Measurements from ENCODE around the gene CAPN1. TPM values are rescaled to one million over a fixed set of nuclear protein-coding genes. Genes with fewer than 3 reads are reported as not detected.

The CAPN1 gene
- total RNA-seq, 1 experiment from 2014 or later = 111 TPM

DNA sequence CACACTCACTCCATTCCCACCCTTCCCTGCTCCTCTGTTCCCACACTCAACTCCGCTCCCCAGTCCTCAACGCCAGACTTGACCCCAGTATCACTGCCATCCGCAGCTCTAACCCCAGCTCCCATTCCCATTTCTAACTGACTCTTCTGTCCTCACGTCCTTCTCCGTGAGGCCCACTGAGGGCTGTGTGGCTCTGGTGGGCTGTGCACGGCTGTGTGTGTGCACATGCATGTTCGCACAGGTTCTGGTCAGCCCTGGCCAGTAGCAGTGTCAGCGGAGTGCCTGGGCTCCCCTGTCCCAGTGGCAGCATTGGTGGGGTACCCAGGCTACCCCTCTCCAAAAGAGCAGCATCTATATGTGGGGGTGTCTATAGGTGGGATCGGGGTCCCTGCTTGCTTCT lies 5.0 kb downstream of the CAPN1 start:
- intact Hi-C loops (cut with micrococcal nuclease) = no loop called here
- Mint-ChIP-seq H3K27me3 (ENCODE audit: insufficient read depth, unreplicated experiment) (no peaks in the 10 kb centered on the region), H3K9me3 (ENCODE audit: unreplicated experiment) (no peaks in the 10 kb centered on the region), H3K4me1 (ENCODE audit: insufficient read depth, unreplicated experiment) (peaks cover 11% of the 10 kb centered on the region), H3K36me3 (ENCODE audit: insufficient read depth, unreplicated experiment) (peaks cover 80% of the 10 kb centered on the region), H3K27ac (ENCODE audit: low read depth, unreplicated experiment) (no peak overlapping the region), H3K4me3 (ENCODE audit: unreplicated experiment) (no peak overlapping the region)
- CTCF ChIA-PET = interaction anchor here (0.6 kb wide), 2 partner anchors 145 to 405 kb away, joined by 3 to 4 read pairs; no protein-coding TSS in a partner anchor
- TF ChIP-seq, protein P1, sequence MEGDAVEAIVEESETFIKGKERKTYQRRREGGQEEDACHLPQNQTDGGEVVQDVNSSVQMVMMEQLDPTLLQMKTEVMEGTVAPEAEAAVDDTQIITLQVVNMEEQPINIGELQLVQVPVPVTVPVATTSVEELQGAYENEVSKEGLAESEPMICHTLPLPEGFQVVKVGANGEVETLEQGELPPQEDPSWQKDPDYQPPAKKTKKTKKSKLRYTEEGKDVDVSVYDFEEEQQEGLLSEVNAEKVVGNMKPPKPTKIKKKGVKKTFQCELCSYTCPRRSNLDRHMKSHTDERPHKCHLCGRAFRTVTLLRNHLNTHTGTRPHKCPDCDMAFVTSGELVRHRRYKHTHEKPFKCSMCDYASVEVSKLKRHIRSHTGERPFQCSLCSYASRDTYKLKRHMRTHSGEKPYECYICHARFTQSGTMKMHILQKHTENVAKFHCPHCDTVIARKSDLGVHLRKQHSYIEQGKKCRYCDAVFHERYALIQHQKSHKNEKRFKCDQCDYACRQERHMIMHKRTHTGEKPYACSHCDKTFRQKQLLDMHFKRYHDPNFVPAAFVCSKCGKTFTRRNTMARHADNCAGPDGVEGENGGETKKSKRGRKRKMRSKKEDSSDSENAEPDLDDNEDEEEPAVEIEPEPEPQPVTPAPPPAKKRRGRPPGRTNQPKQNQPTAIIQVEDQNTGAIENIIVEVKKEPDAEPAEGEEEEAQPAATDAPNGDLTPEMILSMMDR (IDR thresholded peaks at IDR 0.05; ENCODE audit: unreplicated experiment) = no peak
- POLR2A ChIA-PET = interaction anchor here (2.2 kb wide), 1 partner anchor 65 kb away, joined by 5 read pairs; the partner anchor contains the start of genes FAU and MRPL49
- DNase-seq (ENCODE audit: unreplicated experiment) = no peak
- no TSS peak for BruUV-seq (replicated peaks)

- POLR2A ChIA-PET = no interaction called here
- no peak for DNase-seq (ENCODE audit: unreplicated experiment)
- H3K27ac Mint-ChIP-seq (ENCODE audit: low read depth, unreplicated experiment) = no peak overlapping the region
These were observed 5.5 kb downstream of the CAPN1 start for GRCh38 chr11:65187146-65187675.

DNA sequence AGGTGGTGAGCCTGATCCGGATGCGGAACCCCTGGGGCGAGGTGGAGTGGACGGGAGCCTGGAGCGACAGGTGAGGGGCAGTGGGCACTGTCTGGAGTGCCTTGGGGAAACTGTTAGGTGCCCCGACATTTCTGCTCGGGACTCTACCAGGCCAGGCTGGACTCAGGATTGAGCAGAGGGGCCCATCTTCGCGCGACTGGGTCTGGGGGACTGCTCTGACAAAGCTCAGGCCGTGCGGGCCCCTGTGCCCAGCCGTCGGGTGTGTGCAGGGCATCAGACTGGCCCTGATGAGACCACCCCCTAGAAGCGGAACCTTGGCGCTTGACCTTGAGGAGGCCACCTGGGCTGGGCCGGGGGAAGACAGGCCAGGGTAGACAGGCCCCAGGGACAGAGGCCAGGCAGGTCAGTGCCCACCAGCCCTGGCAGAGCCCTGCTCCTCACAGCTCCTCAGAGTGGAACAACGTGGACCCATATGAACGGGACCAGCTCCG lies 6.3 kb downstream of the CAPN1 start:
- H3K4me1 Mint-ChIP-seq (ENCODE audit: insufficient read depth, unreplicated experiment) = peaks cover 11% of the 10 kb centered on the region
- no peak for DNase-seq (ENCODE audit: unreplicated experiment)
- H3K27me3 Mint-ChIP-seq (ENCODE audit: insufficient read depth, unreplicated experiment) = no peaks in the 10 kb centered on the region
- no peak overlapping the region for H3K4me3 Mint-ChIP-seq (ENCODE audit: unreplicated experiment)
- BruUV-seq (replicated peaks) = no TSS peak
- CTCF ChIA-PET = interaction anchor here (0.6 kb wide), 1 partner anchor 12 kb away, joined by 4 read pairs; no protein-coding TSS in a partner anchor
- intact Hi-C loops (cut with micrococcal nuclease) = no loop called here
- no peak overlapping the region for H3K27ac Mint-ChIP-seq (ENCODE audit: low read depth, unreplicated experiment)
- H3K36me3 Mint-ChIP-seq (ENCODE audit: insufficient read depth, unreplicated experiment) = peaks cover 89% of the 10 kb centered on the region
- no peaks in the 10 kb centered on the region for H3K9me3 Mint-ChIP-seq (ENCODE audit: unreplicated experiment)
- TF ChIP-seq, protein P1 (IDR thresholded peaks at IDR 0.05; ENCODE audit: unreplicated experiment) = no peak
- POLR2A ChIA-PET = no interaction called here

More at GRCh38 chr11:65187146-65187675, 5.5 kb downstream of the CAPN1 start:
- BruUV-seq (replicated peaks) = no TSS peak
- H3K9me3 Mint-ChIP-seq (ENCODE audit: unreplicated experiment) = no peaks in the 10 kb centered on the region
- H3K4me3 Mint-ChIP-seq (ENCODE audit: unreplicated experiment) = no peak overlapping the region
- no peaks in the 10 kb centered on the region for H3K27me3 Mint-ChIP-seq (ENCODE audit: insufficient read depth, unreplicated experiment)
- CTCF ChIA-PET = interaction anchor here (0.6 kb wide), 1 partner anchor 13 kb away, joined by 4 read pairs; no protein-coding TSS in a partner anchor
- intact Hi-C loops (cut with micrococcal nuclease) = no loop called here
- H3K4me1 Mint-ChIP-seq (ENCODE audit: insufficient read depth, unreplicated experiment) = peaks cover 11% of the 10 kb centered on the region
- H3K36me3 Mint-ChIP-seq (ENCODE audit: insufficient read depth, unreplicated experiment) = peaks cover 82% of the 10 kb centered on the region
- TF ChIP-seq, protein P1 (IDR thresholded peaks at IDR 0.05; ENCODE audit: unreplicated experiment) = no peak

GRCh38 chr11:65188486-65188885 lies 6.8 kb downstream of the CAPN1 start:
- ChIA-PET POLR2A (no interaction called here), CTCF (interaction anchor here (1.1 kb wide), 1 partner anchor 37 kb away, joined by 4 read pairs; no protein-coding TSS in a partner anchor)
- H3K27ac Mint-ChIP-seq (ENCODE audit: low read depth, unreplicated experiment) = no peak overlapping the region
- TF ChIP-seq, protein P1 (IDR thresholded peaks at IDR 0.05; ENCODE audit: unreplicated experiment) = no peak
- H3K4me3 Mint-ChIP-seq (ENCODE audit: unreplicated experiment) = no peak overlapping the region
- peaks cover 11% of the 10 kb centered on the region for H3K4me1 Mint-ChIP-seq (ENCODE audit: insufficient read depth, unreplicated experiment)
- DNase-seq (ENCODE audit: unreplicated experiment) = no peak
- no peaks in the 10 kb centered on the region for H3K27me3 Mint-ChIP-seq (ENCODE audit: insufficient read depth, unreplicated experiment)
- no peaks in the 10 kb centered on the region for H3K9me3 Mint-ChIP-seq (ENCODE audit: unreplicated experiment)
- peaks cover 92% of the 10 kb centered on the region for H3K36me3 Mint-ChIP-seq (ENCODE audit: insufficient read depth, unreplicated experiment)
- intact Hi-C loops (cut with micrococcal nuclease) = no loop called here
- no TSS peak for BruUV-seq (replicated peaks)

All from MCF 10A (cell line).